ENCODE results near the gene COL15A1. TPM values are rescaled to one million over a fixed set of nuclear protein-coding genes. Genes with fewer than 3 reads are reported as not detected.

COL15A1 gene
- polyA plus RNA-seq, 1 experiment, result 3.2 TPM

DNA sequence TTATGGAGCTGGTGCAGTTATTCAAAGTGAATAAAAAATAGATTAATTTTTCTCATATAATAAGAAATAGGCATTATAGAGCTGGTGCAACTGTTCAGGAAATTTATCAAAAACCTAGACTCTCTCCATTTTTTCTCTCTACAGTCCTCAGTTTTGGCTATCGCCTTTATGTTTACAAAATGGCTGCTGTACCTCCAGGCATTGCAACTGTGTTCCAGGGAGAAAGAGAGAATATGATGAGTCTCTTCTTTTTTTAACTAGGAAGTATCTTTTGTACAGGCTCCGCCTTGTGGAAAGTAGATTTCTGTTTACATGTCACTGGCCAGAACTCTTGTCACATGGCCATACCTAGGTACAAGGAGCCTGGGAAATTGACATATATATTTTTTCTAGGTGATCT, 158.1 kb downstream of the COL15A1 start:
- ChIA-PET POLR2A (no interaction called here), CTCF (interaction anchor here (0.8 kb wide), 1 partner anchor 39 kb away, joined by 3 read pairs; no protein-coding TSS in a partner anchor)

DNA sequence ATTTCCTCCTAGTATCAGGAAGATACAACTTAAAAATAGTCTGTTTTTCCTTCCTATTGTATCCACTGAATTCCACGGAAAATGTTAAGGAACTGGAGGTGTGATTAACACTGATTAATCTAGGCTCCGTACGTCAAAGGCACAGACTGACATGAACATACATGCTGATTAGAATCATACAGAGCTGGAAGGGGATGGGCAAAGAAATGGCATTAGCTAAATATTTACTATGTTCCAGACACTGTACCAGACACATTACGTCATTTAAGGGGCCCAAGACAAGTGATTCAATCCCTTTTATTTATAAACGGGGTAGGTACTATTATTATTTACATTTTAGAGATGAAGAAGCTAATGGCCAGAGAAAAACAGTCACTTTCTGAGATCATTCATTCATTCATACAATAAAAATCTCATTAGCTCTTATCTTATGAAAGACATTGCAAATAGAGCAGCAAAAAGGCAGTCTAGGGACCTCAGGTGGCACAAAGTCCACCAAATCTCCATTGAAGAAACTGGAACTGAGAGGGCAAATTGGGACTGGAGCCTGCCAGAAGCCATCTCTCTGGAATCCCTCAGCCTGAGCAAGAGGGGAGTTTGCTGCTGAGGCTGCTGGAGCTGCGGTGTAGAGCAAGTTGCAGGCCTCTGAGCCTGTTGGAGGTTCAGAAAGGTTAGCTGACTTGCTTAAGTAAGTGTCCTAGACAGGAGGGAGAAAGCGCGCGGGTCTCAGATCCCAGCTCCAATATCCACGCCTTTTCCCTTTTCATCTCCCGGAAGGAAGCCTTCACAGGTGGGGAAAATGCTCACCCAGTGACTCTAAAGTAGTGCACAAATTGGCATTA, 159.6 kb downstream of the COL15A1 start:
- no peak overlapping the region for H3K27ac ChIP-seq (ENCODE audit: low read depth, low read length)
- TF ChIP-seq CTCF (IDR thresholded peaks at IDR 0.05; ENCODE audit: low read depth, low read length), result no peak
- POLR2A ChIA-PET, result interaction anchor here (1.9 to 3.5 kb wide), 2 partner anchors 73 to 84 kb away, joined by 13 to 20 read pairs; no protein-coding TSS in a partner anchor
- no peaks in the 10 kb centered on the region for H3K27me3 ChIP-seq (ENCODE audit: control insufficient read depth, insufficient read depth, low read length)
- DNase-seq (ENCODE audit: low read depth, low spot score), result no peak
- H3K9me3 ChIP-seq (ENCODE audit: control insufficient read depth, insufficient read depth, low read length), result no peaks in the 10 kb centered on the region
- CTCF ChIA-PET, result interaction anchor here (1.0 to 1.8 kb wide), 8 partner anchors 11 to 255 kb away, joined by 3 to 10 read pairs (median 4); no protein-coding TSS in a partner anchor
- H3K4me3 ChIP-seq (ENCODE audit: low read depth, low read length), result no peak overlapping the region; the same call in 1 of the 2 replicates

More for the DNA sequence above, 158.1 kb downstream of the COL15A1 start:
- no peaks in the 10 kb centered on the region for H3K9me3 ChIP-seq (ENCODE audit: control insufficient read depth, insufficient read depth, low read length)
- no peak for DNase-seq (ENCODE audit: low read depth, low spot score)
- TF ChIP-seq CTCF (IDR thresholded peaks at IDR 0.05; ENCODE audit: low read depth, low read length), result no peak
- H3K4me3 ChIP-seq (ENCODE audit: low read depth, low read length), result no peak overlapping the region
- no peak overlapping the region for H3K27ac ChIP-seq (ENCODE audit: low read depth, low read length)
- peaks cover 2% of the 10 kb centered on the region for H3K27me3 ChIP-seq (ENCODE audit: control insufficient read depth, insufficient read depth, low read length)

- TF ChIP-seq CTCF (IDR thresholded peaks at IDR 0.05; ENCODE audit: low read depth, low read length), result no peak
- Histone ChIP-seq H3K27ac (ENCODE audit: low read depth, low read length) (peak overlapping the region; percentile 74), H3K27me3 (ENCODE audit: control insufficient read depth, insufficient read depth, low read length) (no peaks in the 10 kb centered on the region), H3K9me3 (ENCODE audit: control insufficient read depth, insufficient read depth, low read length) (no peaks in the 10 kb centered on the region), H3K4me3 (ENCODE audit: low read depth, low read length) (peak overlapping the region; percentile 67)
- DNase-seq (ENCODE audit: low read depth, low spot score), result no peak
- ChIA-PET CTCF (interaction anchor here (0.8 to 1.8 kb wide), 11 partner anchors 9 to 256 kb away, joined by 3 to 10 read pairs (median 4); no protein-coding TSS in a partner anchor), POLR2A (interaction anchor here (0.7 to 3.5 kb wide), 7 partner anchors 12 to 255 kb away, joined by 3 to 20 read pairs (median 4); no protein-coding TSS in a partner anchor)
Measured at GRCh38 chr9:99103901-99104458, 160.3 kb downstream of the COL15A1 start.

GRCh38 chr9:99104459-99105151, 160.9 kb downstream of the COL15A1 start, which contains the start of gene TGFBR1:
Gene TGFBR1, plus strand, starts transcription at chr9:99105113. Its CDS starts 93 bp downstream, at chr9:99105206.
- CTCF ChIA-PET, result interaction anchor here (0.8 to 1.8 kb wide), 11 partner anchors 8 to 256 kb away, joined by 3 to 10 read pairs (median 4); no protein-coding TSS in a partner anchor
- DNase-seq (ENCODE audit: low read depth, low spot score), result no peak
- Histone ChIP-seq H3K4me3 (ENCODE audit: low read depth, low read length) (peak within 1 kb of the TSS; percentile 73), H3K27me3 (ENCODE audit: control insufficient read depth, insufficient read depth, low read length) (no peaks in the 10 kb centered on the region), H3K27ac (ENCODE audit: low read depth, low read length) (peak within 1 kb of the TSS; percentile 89), H3K9me3 (ENCODE audit: control insufficient read depth, insufficient read depth, low read length) (no peaks in the 10 kb centered on the region)
- TF ChIP-seq CTCF (IDR thresholded peaks at IDR 0.05; ENCODE audit: low read depth, low read length), result 0 out of 2 replicates have a peak, but pooled peaks have one; percentile 5
- POLR2A ChIA-PET, result interaction anchor here (0.6 to 3.5 kb wide), 12 partner anchors 13 to 255 kb away, joined by 3 to 20 read pairs (median 4); no protein-coding TSS in a partner anchor

All from AG04450 (cell line).